Mammary epithelial cell (primary cell): ENCODE data around the gene LHFPL2.

Experiments
- EZH2 ChIP-seq: IDR thresholded peaks from 2 replicates; pipeline ENCODE4 v1.6.1; 2012; ENCODE audit warnings: low read length, inconsistent platforms, borderline replicate concordance
- TF ChIP-seq, protein P1 (sequence below), 2 donors: IDR thresholded peaks in 1 of 2; conservative IDR thresholded peaks in 1 of 2; 2 replicates each; pipeline ENCODE4 v1.5.1; 2011 to 2012; ENCODE audit warnings: inconsistent platforms in 2 of 2, low read length in 2 of 2, mild to moderate bottlenecking in 2 of 2, control low read depth in 1 of 2, low read depth in 1 of 2; ENCODE audit not compliant: insufficient read depth in 1 of 2; ENCODE audit errors: extremely low read depth in 1 of 2

DNA sequence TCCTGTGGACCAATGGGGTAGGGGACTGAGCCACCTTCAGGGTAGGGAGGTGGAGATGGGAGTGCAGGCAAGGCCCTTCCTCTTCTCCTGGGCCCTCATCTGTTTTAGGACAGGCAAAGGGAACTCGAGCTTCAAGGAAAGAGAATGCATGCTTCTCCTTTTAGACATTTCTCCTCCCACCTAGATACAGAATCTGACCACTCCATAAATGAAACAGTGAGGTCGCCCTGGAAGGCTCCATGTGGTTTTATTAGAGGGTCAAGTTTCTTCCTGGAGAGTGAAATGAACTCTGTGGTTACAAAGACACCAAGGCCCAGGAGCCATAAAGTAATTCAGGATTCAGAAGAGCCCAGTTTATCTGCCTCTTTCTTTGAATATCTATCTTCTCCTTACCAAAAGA, 14.9 kb downstream of the LHFPL2 start:
- TF ChIP-seq, protein P1, sequence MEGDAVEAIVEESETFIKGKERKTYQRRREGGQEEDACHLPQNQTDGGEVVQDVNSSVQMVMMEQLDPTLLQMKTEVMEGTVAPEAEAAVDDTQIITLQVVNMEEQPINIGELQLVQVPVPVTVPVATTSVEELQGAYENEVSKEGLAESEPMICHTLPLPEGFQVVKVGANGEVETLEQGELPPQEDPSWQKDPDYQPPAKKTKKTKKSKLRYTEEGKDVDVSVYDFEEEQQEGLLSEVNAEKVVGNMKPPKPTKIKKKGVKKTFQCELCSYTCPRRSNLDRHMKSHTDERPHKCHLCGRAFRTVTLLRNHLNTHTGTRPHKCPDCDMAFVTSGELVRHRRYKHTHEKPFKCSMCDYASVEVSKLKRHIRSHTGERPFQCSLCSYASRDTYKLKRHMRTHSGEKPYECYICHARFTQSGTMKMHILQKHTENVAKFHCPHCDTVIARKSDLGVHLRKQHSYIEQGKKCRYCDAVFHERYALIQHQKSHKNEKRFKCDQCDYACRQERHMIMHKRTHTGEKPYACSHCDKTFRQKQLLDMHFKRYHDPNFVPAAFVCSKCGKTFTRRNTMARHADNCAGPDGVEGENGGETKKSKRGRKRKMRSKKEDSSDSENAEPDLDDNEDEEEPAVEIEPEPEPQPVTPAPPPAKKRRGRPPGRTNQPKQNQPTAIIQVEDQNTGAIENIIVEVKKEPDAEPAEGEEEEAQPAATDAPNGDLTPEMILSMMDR (conservative IDR thresholded peaks at IDR 0.05 in 1 of 2, IDR thresholded peaks at IDR 0.05 in 1 of 2; ENCODE audit: extremely low read depth in 1 of 2, insufficient read depth in 1 of 2, low read depth in 1 of 2, low read length in 2 of 2), result no peak
- no peak for TF ChIP-seq EZH2
